Esophagus squamous epithelium (tissue), 4 donors: ENCODE results near the gene THG1L.

Source experiments
- CTCF ChIP-seq, 6 experiments: fragments of 450-650 bp in 4 of 6; fragments of 200-600 bp in 2 of 6; sonication (generic) in 2 of 6; IDR thresholded peaks; one replicate each; pipeline ENCODE4 v1.5.1; 2016 to 2019; ENCODE audit warnings: antibody characterized with exemption in 6 of 6, mild to moderate bottlenecking in 4 of 6, moderate library complexity in 4 of 6
- POLR2A ChIP-seq, 4 donors: fragments of 450-650 bp; IDR thresholded peaks; one replicate each; pipeline ENCODE4 v1.6.1; 2017; ENCODE audit warnings: antibody characterized with exemption in 4 of 4, mild to moderate bottlenecking in 4 of 4, moderate library complexity in 3 of 4

- TF ChIP-seq CTCF (IDR thresholded peaks at IDR 0.05) (no peak), POLR2A (IDR thresholded peaks at IDR 0.05) (no peak)
Observed at GRCh38 chr5:157745041-157745456, 13.8 kb downstream of the THG1L start.
